Measurements from ENCODE around the gene NFX1.

The NFX1 gene

DNA sequence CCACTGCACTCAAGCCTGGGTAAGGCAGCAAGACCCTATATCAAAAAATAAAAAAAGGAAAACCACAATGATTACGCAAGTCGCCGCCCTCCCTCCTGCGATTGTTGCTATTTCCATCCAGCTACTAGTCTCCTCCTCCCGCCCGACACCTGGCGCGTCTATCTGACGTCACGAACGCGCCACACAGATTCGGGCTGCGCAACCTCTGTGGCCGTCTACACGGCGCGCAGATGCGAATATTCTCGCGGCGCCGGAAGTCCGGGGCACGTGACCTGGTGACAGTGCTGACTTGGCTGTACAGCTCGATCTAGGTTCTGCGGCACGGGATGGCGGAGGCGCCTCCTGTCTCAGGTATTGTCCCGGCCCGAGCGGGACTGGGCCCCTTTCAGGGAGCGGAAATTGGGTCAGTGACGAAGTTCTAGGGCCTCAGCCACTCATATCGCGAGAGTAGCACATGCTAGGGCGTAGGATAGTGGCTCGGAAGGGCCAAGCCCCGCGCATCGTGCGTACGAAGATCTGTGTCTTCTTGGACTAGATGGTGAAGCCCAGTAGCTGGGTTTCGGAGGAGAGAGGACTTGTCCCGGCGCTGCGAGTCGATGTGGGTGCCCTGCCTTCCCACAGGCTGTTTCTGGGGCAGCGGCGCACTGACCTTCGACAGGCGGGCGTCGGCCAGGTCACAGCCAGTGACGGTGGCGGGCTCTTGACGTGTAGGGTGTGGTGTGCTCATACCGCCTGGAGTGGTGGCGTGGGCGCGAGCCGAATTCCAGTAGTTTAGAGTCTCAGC, at the start of gene NFX1:
TSS of gene NFX1 (plus strand) at position 270 of the 784 bp plus-strand sequence. CDS start at position 327, 57 bp downstream.
- DNase-seq, result peak; percentile 98

DNA sequence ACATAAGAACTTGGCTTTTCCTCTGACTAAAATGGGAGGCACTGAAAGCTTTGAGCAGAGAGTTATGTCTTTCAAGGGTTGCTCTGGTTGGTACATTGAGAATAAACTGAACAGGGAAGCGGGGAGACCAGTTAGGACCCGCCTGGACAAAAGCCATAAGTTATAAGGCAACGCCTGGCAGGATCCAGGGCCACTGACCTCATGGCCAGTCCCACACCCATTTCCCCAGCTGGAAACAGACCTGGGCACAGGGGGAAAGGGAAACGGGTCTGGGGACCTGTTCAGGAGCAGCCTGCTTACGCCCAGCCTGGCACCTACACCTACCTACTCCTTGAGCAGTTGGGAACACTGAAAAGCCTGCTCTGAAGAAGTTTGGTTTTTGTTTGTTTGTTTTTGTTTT, 49.0 kb upstream of the NFX1 start:
- no peak for DNase-seq

- DNase-seq, result no peak
Observed at GRCh38 chr9:33242609-33243134, 47.6 kb upstream of the NFX1 start.

- DNase-seq, result no peak
Observed at GRCh38 chr9:33244137-33244784, 46.1 kb upstream of the NFX1 start.

DNA sequence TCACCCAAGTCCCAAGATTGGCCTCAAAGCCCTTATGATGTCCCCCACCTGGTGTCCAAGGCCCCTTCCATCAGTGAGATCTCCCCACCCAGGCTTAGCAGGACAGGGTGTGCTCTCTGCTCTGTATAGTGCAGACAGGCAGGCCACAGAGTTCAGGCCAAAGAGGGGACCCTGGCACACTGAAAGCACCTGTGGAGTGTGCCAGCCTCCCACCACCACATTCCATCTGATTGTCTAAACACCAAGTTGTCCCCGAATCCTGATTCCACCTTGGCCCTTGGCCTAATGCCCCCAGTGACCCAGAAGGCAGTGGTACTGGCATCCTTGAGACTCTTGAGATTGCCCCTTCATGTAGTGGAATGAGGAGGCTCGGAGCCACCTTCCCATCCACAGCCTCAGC, 45.0 kb upstream of the NFX1 start:
- no peak for DNase-seq

- DNase-seq, result no peak
Observed at GRCh38 chr9:33246269-33246860, 44.0 kb upstream of the NFX1 start.

GRCh38 chr9:33248606-33249005, 41.7 kb upstream of the NFX1 start:
- no peak for DNase-seq

DNA sequence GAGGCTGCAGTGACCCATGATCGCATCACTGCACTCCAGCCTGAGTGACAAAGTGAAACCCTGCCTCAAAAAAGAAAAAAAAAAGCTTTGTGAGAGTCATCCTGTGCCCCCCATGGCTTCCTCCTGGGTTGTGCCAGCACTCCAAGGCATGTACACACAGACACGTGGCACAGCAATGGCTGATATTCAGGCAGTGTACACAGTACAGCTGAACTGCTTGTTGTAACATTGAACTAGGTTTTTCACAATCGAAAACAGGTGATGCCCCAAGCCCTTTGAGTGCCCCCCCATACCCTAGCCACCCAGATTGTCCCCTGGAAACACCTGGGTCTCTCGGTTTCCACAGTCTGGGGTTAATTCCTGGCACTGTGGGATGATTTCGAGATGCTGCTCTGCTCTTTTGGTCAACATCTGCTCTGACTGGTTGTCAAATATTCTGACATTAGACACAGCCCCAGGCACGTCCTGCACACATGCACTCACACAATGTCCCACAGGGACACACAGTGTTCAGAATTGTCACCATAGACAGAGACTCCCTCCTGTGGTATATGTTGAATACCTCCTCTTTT, 41.1 kb upstream of the NFX1 start:
- DNase-seq, result no peak

GRCh38 chr9:33249983-33250382, 40.3 kb upstream of the NFX1 start:
- no peak for DNase-seq

DNA sequence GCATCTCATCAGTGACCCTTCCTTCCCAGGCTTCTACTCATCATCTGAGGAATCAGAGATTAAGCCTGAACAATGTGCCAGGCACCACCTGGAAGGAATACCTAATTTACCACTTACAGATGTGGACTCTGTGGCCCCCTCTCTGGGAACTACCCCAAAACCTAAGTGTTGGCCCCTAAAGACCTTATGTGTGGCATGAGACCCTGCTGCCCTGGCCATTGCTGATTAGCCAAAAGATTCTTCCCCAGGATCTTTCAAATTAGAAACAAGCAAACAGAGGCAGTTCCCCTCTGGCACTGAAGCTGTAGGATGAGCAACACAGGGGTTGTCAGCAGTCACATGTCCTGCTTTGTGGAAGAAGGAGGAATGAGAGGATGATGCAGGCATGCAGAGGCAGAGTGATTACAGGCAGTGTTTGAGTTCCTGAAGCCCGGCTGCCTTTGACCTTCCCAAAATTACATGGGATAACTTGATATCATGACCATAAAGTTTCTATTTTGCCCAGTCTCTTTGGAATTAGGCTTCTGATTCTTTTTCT, 39.8 kb upstream of the NFX1 start:
- no peak for DNase-seq

DNA sequence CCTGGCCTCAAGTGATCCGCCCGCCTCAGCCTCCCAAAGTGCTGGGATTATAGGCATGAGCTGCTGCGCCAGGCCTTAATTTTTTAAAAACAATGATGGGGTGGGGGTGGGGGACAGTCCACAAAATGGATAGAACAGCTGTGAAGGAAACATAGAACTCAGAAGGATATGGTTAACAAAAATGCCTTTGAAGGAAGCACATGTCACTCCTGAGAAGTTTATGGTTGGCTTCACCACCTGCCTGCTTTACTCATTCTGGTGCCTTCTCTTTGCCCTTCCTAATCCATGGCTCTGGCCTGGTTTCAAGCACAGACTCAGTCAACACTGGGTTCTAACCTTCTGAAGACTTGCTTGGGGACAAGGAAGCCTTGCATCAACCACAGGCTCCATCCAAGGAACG, 36.1 kb upstream of the NFX1 start:
- no peak for DNase-seq

GRCh38 chr9:33255014-33255413, 35.3 kb upstream of the NFX1 start:
- DNase-seq, result no peak

- DNase-seq, result no peak
Observed at GRCh38 chr9:33255471-33255870, 34.8 kb upstream of the NFX1 start.

DNA sequence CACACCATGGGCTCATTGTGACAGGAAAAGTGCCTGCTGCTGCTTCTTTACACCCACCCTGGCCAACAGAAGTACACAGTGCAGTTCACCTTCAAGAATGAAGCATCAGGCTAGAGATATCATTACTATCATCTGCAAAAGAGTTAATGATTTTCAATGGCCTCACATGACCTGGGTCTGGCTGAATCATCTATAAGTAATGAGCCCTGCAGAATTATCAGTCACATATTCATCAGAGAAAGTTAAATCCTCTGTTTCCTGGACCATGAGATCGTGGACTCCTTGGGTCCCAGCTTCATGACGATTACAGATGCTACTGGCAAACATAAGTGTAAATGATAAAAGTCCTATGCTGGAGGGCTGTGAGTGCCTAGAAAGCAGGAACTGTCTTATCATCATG, 34.1 kb upstream of the NFX1 start:
- DNase-seq, result no peak

DNA sequence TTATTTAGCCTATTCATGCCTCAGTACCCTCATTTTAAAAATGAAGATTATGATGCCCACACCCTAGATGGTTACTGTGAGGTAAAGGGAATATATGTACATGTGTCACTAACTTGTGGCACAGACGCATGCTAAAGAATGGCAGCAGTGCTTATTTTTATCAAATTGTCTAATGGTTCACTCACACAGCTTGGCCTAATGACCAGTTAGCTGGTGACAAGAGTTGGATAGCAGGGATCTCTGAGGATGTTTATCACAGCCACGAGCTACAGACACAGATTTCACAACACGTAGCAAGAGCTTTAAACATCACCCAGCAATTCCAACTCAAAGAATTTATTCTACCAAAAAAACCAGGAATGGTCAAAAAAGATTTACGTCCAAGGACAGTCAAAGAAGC, 33.0 kb upstream of the NFX1 start:
- DNase-seq, result no peak

DNA sequence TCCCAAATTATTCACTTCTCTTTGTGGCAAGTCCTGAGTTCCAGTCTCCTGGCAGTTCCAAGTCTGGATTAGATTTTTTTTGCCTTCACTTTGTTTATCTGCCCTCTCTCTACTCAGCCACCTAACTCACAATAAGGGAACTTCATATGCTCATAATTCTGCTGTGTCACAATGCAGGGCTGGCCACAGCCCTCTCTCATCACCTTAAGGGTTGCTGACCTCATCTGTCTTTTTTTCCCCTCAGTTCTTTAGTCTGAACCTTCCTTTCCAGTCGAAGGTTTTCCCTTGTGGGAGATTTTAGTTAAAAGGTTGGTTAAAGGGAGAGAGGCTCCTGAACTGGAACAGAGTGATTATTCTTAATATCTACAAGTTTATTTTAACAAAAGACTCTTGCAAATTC, 29.9 kb upstream of the NFX1 start:
- DNase-seq, result no peak

DNA sequence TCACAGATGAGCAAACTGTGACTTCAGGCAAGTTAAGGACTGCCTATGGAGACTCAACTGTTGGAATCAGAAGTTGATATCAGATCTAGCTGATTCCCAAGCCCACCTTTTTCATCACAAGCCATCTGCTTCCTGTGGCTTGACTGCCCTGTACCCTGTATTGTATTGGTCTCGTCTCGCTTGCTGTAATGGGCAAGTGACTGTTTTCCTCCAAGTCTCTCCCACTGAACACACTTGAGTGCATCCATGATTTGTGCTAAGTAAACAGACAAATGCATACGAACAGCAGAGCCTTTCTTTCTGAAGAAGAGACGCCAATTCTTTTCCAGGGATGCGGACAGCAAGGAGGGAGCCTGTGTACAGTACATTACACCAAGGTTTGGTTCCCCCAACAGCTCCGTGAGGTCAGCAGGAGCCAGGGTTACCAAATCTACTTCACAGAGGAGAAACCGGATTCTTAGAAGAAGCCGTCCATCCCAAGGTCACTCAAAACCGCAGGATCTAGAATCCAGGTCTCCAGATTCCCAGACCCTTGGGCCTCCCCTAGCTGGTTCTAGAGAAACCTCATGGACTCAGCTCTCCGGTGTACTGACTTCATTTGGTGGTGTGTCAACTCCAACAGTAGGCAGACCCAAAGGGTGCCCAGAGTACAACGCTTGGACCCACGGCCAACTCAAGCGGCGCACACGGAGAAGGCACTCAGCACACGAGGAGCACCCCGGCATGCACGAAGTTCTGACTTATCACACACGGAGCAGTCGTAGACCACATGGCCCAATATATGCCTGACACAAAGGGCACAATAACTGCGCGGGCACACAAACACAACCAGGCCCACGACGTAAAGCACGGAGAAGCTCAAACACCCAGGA, 26.9 kb upstream of the NFX1 start:
- peak; percentile 20 for DNase-seq

DNA sequence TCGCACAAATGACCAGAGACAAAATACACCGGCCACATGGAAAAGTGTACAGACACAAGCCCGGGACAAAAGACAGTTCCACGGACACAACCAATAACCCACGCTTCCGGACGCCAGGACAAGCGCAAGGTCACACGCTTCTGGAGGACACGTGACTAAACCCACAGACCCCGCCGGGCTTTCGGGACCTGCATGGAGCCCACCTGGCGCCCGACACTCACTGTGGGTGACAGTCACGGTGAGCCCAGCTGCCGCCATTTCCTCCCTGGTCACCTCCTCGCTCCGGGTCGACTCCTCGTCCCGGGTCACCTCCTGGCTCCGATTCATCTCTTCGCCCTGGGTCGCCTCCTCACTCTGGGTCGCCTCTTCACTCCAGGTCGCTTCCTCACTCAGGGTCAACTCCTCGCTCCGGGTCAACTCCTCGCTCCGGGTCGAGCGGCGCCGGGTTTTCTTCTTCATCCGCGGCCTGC, 26.3 kb upstream of the NFX1 start:
- DNase-seq, result peak; percentile 37

GRCh38 chr9:33264473-33265177, 25.7 kb upstream of the NFX1 start, which contains the start of the genes BAG1 and CHMP5:
Gene BAG1, minus strand, starts transcription at chr9:33264708.
Gene CHMP5, plus strand, starts transcription at chr9:33265049. Its CDS starts 30 bp downstream, at chr9:33265079.
- peak; percentile 100 for DNase-seq

DNA sequence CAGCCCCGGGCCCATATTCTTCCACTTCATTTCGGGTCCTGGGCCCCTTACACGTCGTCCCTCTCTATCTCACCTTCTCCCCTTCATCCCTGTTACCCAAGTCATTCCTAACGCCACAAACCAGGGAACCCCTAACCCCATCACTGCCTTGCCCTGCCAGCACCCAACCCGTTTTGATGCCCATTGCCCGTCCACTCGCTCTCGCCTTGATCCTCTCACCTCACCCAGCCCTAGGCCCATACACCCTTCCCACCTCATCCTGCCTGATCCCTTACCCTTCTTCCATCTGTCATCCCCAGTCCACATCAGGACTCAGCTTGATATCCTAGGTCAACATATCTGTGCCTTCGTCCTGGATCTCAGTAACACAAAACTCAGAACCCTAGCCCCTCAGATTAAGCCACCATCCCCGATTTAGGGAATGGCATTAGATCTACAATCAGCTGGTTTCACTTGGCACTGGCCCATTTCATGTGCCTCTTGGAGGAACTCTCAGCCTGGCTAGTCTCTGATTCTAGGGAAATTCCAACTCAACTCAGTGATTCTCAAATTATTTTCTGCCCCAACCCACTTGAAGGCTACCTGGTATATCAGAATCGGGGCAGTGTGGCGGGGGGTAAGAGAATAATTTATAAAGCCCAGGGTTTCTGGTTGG, 25.0 kb upstream of the NFX1 start:
- DNase-seq, result no peak
